HL-60/S4 (cell line): ENCODE measurements around the gene IRF5.

ENCODE experiments used
- in situ Hi-C: fragments of 300-500 bp; cut with MboI; formaldehyde crosslinking; loops from 2 replicates; pipeline ENCODE4 v1.14.3; 2022; ENCODE audit warnings: low sequenced_read_pairs

The IRF5 gene

GRCh38 chr7:128918016-128918665 is 19.6 kb upstream of the IRF5 start:
- in situ Hi-C loops: loop anchor here (25.0 kb wide), 1 partner anchor 169 kb away; no protein-coding TSS in a partner anchor

DNA sequence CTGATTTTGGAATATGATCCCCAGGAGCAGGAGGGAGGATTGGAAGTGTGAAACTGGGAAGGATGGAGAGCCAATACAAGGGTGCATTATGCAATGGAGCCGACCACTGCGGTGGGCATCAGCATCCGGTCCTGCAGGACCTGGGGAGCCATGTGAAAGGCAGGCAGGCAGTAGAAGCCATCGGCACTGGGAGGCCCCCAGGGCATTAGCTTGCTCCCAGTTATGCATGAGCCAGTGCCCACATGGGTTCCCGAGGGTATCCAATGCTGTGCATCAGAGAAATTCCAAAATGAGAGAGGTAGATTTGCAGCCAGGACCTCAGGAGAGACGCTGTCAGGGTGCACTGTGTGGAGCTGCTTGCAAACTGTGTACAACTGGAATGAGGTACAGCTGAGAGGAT is 18.5 kb upstream of the IRF5 start:
- in situ Hi-C loops: loop anchor here (25.0 kb wide), 1 partner anchor 168 kb away; no protein-coding TSS in a partner anchor

- in situ Hi-C loops: loop anchor here (25.0 kb wide), 1 partner anchor 167 kb away; no protein-coding TSS in a partner anchor
Measured at GRCh38 chr7:128919881-128920799, 17.6 kb upstream of the IRF5 start.

DNA sequence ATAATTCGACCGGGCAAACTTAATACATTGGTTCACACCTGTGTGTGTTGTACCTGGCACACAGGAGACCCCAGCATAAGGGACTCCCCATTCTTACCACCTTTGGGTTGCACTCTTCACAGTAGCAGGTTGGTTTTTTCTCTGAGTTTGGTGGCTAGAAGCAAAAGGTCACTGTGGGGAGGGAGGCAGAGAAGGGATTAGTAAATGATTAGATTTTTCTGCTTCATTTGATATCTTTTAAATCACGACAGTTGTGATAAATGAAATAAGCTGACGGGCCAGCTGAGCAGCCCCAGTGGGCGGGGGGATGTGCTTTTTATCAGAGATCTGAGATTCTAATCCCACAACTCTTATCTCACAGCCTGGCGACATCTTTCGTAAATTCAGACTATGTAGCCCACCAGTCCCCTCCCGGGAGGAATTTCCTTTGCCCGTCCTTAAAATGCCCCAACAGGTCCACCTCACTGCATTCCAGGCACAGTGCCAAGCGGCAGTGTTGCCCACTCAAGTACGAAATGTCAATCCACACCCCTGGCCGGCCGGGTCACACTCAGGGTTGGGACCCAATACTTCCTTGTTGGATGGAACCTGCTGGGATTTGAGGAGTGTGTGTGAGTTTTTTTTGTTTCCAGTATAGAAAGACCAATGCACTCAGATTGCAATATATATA is 16.7 kb upstream of the IRF5 start:
- in situ Hi-C loops: loop anchor here (25.0 kb wide), 1 partner anchor 166 kb away; no protein-coding TSS in a partner anchor

DNA sequence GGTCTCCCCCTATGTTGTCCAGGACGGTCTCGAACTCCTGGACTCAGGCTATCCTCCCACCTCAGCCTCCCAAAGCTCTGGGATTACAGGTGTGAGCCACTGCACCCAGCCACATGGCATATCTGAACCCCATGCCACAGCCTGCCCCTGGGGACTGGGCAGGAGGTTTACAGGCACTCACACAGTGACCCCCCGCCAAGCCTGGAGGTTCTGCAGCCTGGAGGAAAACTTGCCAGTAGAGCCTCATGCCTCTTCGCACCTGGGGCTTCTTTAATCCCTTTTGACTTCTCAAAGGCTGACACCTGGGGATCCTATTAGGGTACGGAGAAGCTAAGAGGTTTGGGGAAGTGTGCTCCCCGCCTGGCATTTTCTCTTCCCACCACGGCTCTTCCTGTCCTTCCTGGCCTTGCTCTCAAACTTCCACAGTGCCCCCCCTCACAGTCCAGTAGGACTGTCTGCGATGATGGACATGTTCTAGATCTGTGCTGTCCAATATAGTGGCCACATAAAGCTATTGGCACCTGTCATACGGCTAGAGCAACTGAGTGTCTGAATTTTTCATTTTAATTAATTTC is 15.8 kb upstream of the IRF5 start:
- in situ Hi-C loops: loop anchor here (25.0 kb wide), 1 partner anchor 165 kb away; no protein-coding TSS in a partner anchor

DNA sequence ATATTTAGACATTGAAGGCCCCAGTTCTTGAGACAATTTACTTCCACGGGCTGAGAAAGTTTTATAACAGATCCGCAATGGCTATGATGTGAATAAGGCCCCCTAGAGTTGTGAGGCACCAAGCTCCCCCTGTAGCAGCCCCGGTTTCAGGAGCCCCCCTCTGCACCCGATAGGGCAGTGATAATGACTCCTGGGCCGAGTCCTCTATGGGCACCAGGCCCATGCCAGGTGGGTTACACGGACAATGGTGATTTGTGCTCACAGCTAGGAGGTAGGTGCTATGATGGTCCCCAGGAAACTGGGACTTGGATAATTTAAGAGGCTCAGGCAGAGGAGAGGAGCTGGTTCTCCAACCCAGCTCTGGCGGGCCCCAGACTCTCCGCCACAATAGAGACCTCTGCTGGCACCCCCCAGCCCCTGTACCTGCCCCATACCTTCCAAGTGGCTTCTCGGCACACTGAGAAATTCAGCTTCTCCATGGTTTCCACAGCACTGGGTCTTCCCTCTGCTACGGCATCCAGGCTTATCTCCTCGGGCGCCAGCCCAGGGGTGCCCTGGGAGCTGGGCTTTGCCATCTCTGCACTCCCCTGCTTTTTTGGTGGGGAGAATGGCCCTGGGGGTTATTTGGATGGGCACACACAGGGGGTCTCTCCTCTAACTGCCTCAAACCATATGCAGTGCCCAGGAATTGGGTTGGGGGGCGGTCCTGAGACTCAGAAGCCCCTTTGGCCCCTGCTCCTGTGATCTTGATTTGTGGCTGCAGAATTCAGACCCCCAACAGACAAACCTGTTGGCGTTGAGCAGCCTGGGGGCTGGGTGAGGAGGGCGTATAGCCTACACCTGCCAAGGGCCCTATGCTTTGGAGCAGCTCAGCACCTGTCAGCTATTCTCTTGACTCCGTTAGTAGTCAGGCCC is 15.0 kb upstream of the IRF5 start:
- in situ Hi-C loops: loop anchor here (25.0 kb wide), 1 partner anchor 165 kb away; no protein-coding TSS in a partner anchor

DNA sequence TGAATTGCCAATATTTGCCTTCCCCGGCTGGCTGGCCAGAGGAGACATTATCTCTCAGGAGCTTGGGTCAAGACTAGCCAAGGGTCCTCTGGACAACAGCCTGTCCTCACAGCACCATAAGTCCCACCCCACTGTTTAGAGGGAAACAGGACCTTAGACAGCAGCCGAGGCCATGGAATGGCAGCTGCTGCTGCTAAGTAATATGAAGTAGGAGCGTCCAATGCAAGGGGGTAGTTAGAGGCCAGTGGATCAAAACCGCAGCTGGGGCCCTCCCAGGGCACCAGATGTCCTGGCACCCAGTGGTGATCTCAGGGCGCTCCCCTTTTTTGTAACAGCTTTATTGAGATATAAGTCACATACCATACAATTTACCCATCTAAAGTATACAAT is 14.3 kb upstream of the IRF5 start:
- in situ Hi-C loops: loop anchor here (25.0 kb wide), 1 partner anchor 164 kb away; no protein-coding TSS in a partner anchor

DNA sequence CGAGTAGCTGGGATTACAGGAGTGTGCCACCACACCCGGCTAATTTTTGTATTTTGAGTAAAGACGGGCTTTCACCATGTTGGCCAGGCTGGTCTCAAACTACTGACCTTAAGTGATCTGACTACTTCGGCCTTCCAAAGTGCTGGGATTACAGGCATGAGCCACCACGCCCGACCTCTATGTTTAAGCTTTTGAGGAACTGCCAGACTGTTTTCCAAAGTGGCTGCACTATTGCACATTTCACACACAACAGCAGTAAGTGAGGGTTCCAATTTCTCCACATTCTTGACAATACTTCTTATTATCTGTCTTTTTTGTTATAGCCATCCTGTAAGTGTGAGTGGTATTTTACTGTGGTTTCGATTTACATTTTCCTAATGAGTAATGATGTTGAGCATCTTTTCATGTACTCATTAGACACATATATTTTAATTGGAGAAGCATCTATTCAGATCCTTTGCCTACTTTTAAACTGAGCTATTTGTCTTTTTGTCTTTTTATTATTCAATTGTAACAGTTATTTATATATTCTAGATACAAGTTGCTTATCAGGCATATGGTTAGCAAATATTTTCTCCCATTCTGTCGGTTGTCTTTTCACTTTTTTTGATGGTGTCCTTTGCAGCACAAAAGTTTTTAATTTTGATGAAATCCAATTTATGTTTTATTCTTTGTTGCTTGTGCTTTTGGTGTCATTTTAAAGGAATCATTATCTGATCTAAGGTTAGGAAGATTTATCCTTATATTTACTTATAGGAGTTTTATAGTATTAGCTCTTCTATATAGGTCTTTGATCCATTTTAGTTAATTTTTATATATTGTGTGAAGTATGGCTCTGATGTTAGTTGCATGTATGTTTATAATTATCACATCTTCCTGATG is 12.8 kb upstream of the IRF5 start:
- in situ Hi-C loops: loop anchor here (25.0 kb wide), 1 partner anchor 162 kb away; no protein-coding TSS in a partner anchor

DNA sequence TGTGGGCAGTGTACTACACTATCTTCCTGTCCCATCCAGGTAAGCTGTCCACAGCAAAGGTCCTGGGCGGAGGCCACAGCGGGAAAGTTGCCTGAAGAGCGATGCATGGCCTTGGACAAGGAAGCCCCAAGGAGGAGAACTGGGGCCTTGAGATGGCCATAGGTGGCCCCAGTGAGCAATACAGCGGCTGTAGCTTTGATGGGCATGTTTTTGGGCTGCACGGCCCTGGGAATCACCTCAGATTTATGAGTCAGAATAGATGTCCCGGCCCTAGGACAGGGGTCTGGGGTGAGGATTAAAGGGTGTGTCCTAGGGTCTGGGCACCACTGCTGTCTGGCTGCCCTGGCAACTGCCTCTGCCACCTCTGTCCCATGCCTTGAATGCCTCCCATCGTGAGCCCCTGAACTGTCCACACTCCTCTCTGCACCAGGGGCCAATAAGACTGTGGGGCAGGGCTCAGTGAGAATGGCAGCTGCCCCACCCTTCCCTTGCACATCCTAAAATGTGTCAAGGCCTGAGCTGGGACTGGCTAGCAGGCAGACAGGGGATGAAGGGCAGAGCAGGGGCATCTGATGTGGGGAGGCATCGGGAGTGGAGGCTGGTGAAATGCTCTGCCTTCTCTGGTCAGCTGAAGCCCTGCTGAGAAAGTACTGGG is 9.4 kb upstream of the IRF5 start:
- in situ Hi-C loops: no loop called here

- in situ Hi-C loops: no loop called here
Measured at GRCh38 chr7:128928882-128929788, 8.6 kb upstream of the IRF5 start.

GRCh38 chr7:128931190-128931798 is 6.4 kb upstream of the IRF5 start:
- in situ Hi-C loops: no loop called here

- in situ Hi-C loops: no loop called here
Measured at GRCh38 chr7:128931965-128932861, 5.5 kb upstream of the IRF5 start.

GRCh38 chr7:128932862-128933179 is 4.9 kb upstream of the IRF5 start:
- in situ Hi-C loops: no loop called here

GRCh38 chr7:128933180-128933891 is 4.4 kb upstream of the IRF5 start:
- in situ Hi-C loops: no loop called here
